Medulla oblongata (tissue), 1 donor: ENCODE measurements around the gene POPDC3.
"Not testable (repeated sequence)": the region's sequence is repeated elsewhere in the genome, so short reads cannot be mapped to it uniquely, and the experiment has no call there.

ENCODE experiments used
- DNase-seq: peaks from one replicate; pipeline ENCODE4 v3.0.0-alpha.2; 2015; ENCODE audit errors: extremely low spot score

Gene POPDC3

GRCh38 chr6:105179244-105180065, at the start of gene POPDC3:
Gene POPDC3 (minus strand): TSS chr6:105180014. CDS start chr6:105161909, 18,105 bp downstream.
- peak; percentile 38 for DNase-seq

- DNase-seq: no peak
Measured at GRCh38 chr6:105227295-105227767, 47.5 kb upstream of the POPDC3 start.

- DNase-seq: no peak
Measured at GRCh38 chr6:105226598-105227294, 46.9 kb upstream of the POPDC3 start.

- no peak for DNase-seq
Measured at GRCh38 chr6:105223242-105223641, 43.4 kb upstream of the POPDC3 start.

- not testable (repeated sequence) for DNase-seq
Measured at GRCh38 chr6:105221219-105221618, 41.4 kb upstream of the POPDC3 start.

GRCh38 chr6:105220186-105220585, 40.4 kb upstream of the POPDC3 start:
- DNase-seq: no peak

- DNase-seq: not testable (repeated sequence)
Measured at GRCh38 chr6:105219218-105219617, 39.4 kb upstream of the POPDC3 start.

- DNase-seq: no peak
Measured at GRCh38 chr6:105215506-105215905, 35.7 kb upstream of the POPDC3 start.

GRCh38 chr6:105214668-105215067, 34.9 kb upstream of the POPDC3 start:
- no peak for DNase-seq

- no peak for DNase-seq
Measured at GRCh38 chr6:105213272-105213671, 33.5 kb upstream of the POPDC3 start.

- no peak for DNase-seq
Measured at GRCh38 chr6:105212587-105212986, 32.8 kb upstream of the POPDC3 start.

- DNase-seq: no peak
Measured at GRCh38 chr6:105211831-105212230, 32.0 kb upstream of the POPDC3 start.

- no peak for DNase-seq
Measured at GRCh38 chr6:105210932-105211531, 31.2 kb upstream of the POPDC3 start.

- DNase-seq: peak; percentile 20
Measured at GRCh38 chr6:105209950-105210706, 30.3 kb upstream of the POPDC3 start.

GRCh38 chr6:105207524-105208269, 27.9 kb upstream of the POPDC3 start:
- DNase-seq: no peak

- no peak for DNase-seq
Measured at GRCh38 chr6:105204768-105205167, 25.0 kb upstream of the POPDC3 start.

GRCh38 chr6:105204331-105204730, 24.5 kb upstream of the POPDC3 start:
- DNase-seq: no peak

- no peak for DNase-seq
Measured at GRCh38 chr6:105202486-105202885, 22.7 kb upstream of the POPDC3 start.

GRCh38 chr6:105200133-105200730, 20.4 kb upstream of the POPDC3 start:
- DNase-seq: no peak

- no peak for DNase-seq
Measured at GRCh38 chr6:105199711-105200110, 19.9 kb upstream of the POPDC3 start.

GRCh38 chr6:105196076-105196475, 16.3 kb upstream of the POPDC3 start:
- no peak for DNase-seq
